ENCODE measurements around the gene SCNN1G.

SCNN1G gene

GRCh38 chr16:23160574-23160973 lies 22.0 kb upstream of the SCNN1G start:
- Histone ChIP-seq H3K4me3 (ENCODE audit: low read depth in 1 of 2, low read length in 2 of 2) (no peak overlapping the region), H3K36me3 (ENCODE audit: insufficient read depth, low read length) (no peaks in the 10 kb centered on the region), H3K27ac (ENCODE audit: low read length) (no peak overlapping the region), H3K4me2 (ENCODE audit: insufficient read depth, low read length) (no peak overlapping the region), H3K4me1 (ENCODE audit: insufficient read depth, low read length) (peaks cover 11% of the 10 kb centered on the region), H3K79me2 (ENCODE audit: insufficient read depth, low read length) (no peaks in the 10 kb centered on the region), H4K20me1 (ENCODE audit: insufficient read depth, low read length) (no peaks in the 10 kb centered on the region), H3K9me3 (ENCODE audit: insufficient read depth, low read length, severe bottlenecking) (no peaks in the 10 kb centered on the region), H3K9ac (ENCODE audit: low read depth, low read length) (no peak overlapping the region), H2AFZ (ENCODE audit: low read depth, low read length) (no peak overlapping the region), H3K27me3 (ENCODE audit: insufficient read depth, low read length, poor library complexity) (no peaks in the 10 kb centered on the region)
- ATAC-seq (ENCODE audit: insufficient read depth, low read depth) (no peak), DNase-seq (no peak)
- TF ChIP-seq EZH2 (IDR thresholded peaks at IDR 0.05; ENCODE audit: borderline replicate concordance, low read depth, low read length, severe bottlenecking) = no peak
- no peak for TF ChIP-seq CTCF (IDR thresholded peaks at IDR 0.05; ENCODE audit: borderline replicate concordance, extremely low read depth, low read length, poor library complexity, severe bottlenecking)

GRCh38 chr16:23163921-23164320 lies 18.6 kb upstream of the SCNN1G start:
- ATAC-seq (ENCODE audit: insufficient read depth, low read depth) (no peak), DNase-seq (no peak)
- Histone ChIP-seq H3K79me2 (ENCODE audit: insufficient read depth, low read length) (no peaks in the 10 kb centered on the region), H4K20me1 (ENCODE audit: insufficient read depth, low read length) (no peaks in the 10 kb centered on the region), H3K4me3 (ENCODE audit: low read depth in 1 of 2, low read length in 2 of 2) (no peak overlapping the region), H3K27ac (ENCODE audit: low read length) (no peak overlapping the region), H3K36me3 (ENCODE audit: insufficient read depth, low read length) (no peaks in the 10 kb centered on the region), H2AFZ (ENCODE audit: low read depth, low read length) (no peak overlapping the region), H3K4me2 (ENCODE audit: insufficient read depth, low read length) (no peak overlapping the region), H3K4me1 (ENCODE audit: insufficient read depth, low read length) (no peaks in the 10 kb centered on the region), H3K9me3 (ENCODE audit: insufficient read depth, low read length, severe bottlenecking) (no peaks in the 10 kb centered on the region), H3K27me3 (ENCODE audit: insufficient read depth, low read length, poor library complexity) (peaks cover 3% of the 10 kb centered on the region), H3K9ac (ENCODE audit: low read depth, low read length) (no peak overlapping the region)
- TF ChIP-seq EZH2 (IDR thresholded peaks at IDR 0.05; ENCODE audit: borderline replicate concordance, low read depth, low read length, severe bottlenecking) = no peak
- no peak for TF ChIP-seq CTCF (IDR thresholded peaks at IDR 0.05; ENCODE audit: borderline replicate concordance, extremely low read depth, low read length, poor library complexity, severe bottlenecking)

- Histone ChIP-seq H3K27ac (ENCODE audit: low read length) (no peak overlapping the region), H3K4me2 (ENCODE audit: insufficient read depth, low read length) (no peak overlapping the region), H3K9ac (ENCODE audit: low read depth, low read length) (no peak overlapping the region), H3K27me3 (ENCODE audit: insufficient read depth, low read length, poor library complexity) (peaks cover 3% of the 10 kb centered on the region), H3K4me1 (ENCODE audit: insufficient read depth, low read length) (no peaks in the 10 kb centered on the region), H3K36me3 (ENCODE audit: insufficient read depth, low read length) (no peaks in the 10 kb centered on the region), H4K20me1 (ENCODE audit: insufficient read depth, low read length) (no peaks in the 10 kb centered on the region), H2AFZ (ENCODE audit: low read depth, low read length) (no peak overlapping the region), H3K79me2 (ENCODE audit: insufficient read depth, low read length) (no peaks in the 10 kb centered on the region), H3K4me3 (ENCODE audit: low read depth in 1 of 2, low read length in 2 of 2) (no peak overlapping the region), H3K9me3 (ENCODE audit: insufficient read depth, low read length, severe bottlenecking) (no peaks in the 10 kb centered on the region)
- DNase-seq = no peak
- no peak for ATAC-seq (ENCODE audit: insufficient read depth, low read depth)
- TF ChIP-seq CTCF (IDR thresholded peaks at IDR 0.05; ENCODE audit: borderline replicate concordance, extremely low read depth, low read length, poor library complexity, severe bottlenecking) (no peak), EZH2 (IDR thresholded peaks at IDR 0.05; ENCODE audit: borderline replicate concordance, low read depth, low read length, severe bottlenecking) (no peak)
These were observed 17.8 kb upstream of the SCNN1G start for GRCh38 chr16:23164736-23165135.

GRCh38 chr16:23172583-23172982 lies 10.0 kb upstream of the SCNN1G start:
- no peak for TF ChIP-seq CTCF (IDR thresholded peaks at IDR 0.05; ENCODE audit: borderline replicate concordance, extremely low read depth, low read length, poor library complexity, severe bottlenecking)
- TF ChIP-seq EZH2 (IDR thresholded peaks at IDR 0.05; ENCODE audit: borderline replicate concordance, low read depth, low read length, severe bottlenecking) = no peak
- DNase-seq (no peak), ATAC-seq (ENCODE audit: insufficient read depth, low read depth) (no peak)
- H3K36me3 ChIP-seq (ENCODE audit: insufficient read depth, low read length) = no peaks in the 10 kb centered on the region
- no peaks in the 10 kb centered on the region for H3K27me3 ChIP-seq (ENCODE audit: insufficient read depth, low read length, poor library complexity)
- H2AFZ ChIP-seq (ENCODE audit: low read depth, low read length) = no peak overlapping the region
- H3K9ac ChIP-seq (ENCODE audit: low read depth, low read length) = no peak overlapping the region
- H3K79me2 ChIP-seq (ENCODE audit: insufficient read depth, low read length) = no peaks in the 10 kb centered on the region
- no peaks in the 10 kb centered on the region for H3K4me1 ChIP-seq (ENCODE audit: insufficient read depth, low read length)
- no peaks in the 10 kb centered on the region for H3K9me3 ChIP-seq (ENCODE audit: insufficient read depth, low read length, severe bottlenecking)
- H3K27ac ChIP-seq (ENCODE audit: low read length) = no peak overlapping the region
- no peak overlapping the region for H3K4me2 ChIP-seq (ENCODE audit: insufficient read depth, low read length)
- H4K20me1 ChIP-seq (ENCODE audit: insufficient read depth, low read length) = no peaks in the 10 kb centered on the region
- H3K4me3 ChIP-seq (ENCODE audit: low read depth in 1 of 2, low read length in 2 of 2) = no peak overlapping the region
